ACC112 (cell line): ENCODE measurements around the gene PYROXD2.

Experiments
- H2AFZ ChIP-seq: fragments of 200-600 bp; sonication (generic); one replicate; pipeline ENCODE4 v1.6.0; 2017; ENCODE audit warnings: antibody characterized with exemption, low read length; ENCODE audit not compliant: unreplicated experiment
- H3K27ac ChIP-seq: fragments of 200-600 bp; sonication (generic); 2 replicates; pipeline ENCODE4 v1.5.1; 2014; ENCODE audit warnings: low read depth, mild to moderate bottlenecking, antibody characterized with exemption, low read length, moderate library complexity
- H3K27me3 ChIP-seq: fragments of 200-600 bp; sonication (generic); 2 replicates; pipeline ENCODE4 v1.6.1; 2014; ENCODE audit warnings: mild to moderate bottlenecking, antibody characterized with exemption, low read length, moderate library complexity, mixed read lengths; ENCODE audit not compliant: insufficient read depth
- H3K36me3 ChIP-seq: fragments of 200-600 bp; sonication (generic); 2 replicates; pipeline ENCODE4 v1.6.1; 2016; ENCODE audit warnings: mild to moderate bottlenecking, antibody characterized with exemption, low read length, moderate library complexity, mixed read lengths; ENCODE audit not compliant: insufficient read depth
- H3K4me1 ChIP-seq: fragments of 200-600 bp; sonication (generic); one replicate; pipeline ENCODE4 v1.6.1; 2016; ENCODE audit warnings: low read length, mixed read lengths; ENCODE audit not compliant: insufficient read depth, unreplicated experiment, control insufficient read depth
- H3K4me3 ChIP-seq: fragments of 200-600 bp; sonication (generic); 2 replicates; pipeline ENCODE4 v1.5.1; 2014; ENCODE audit warnings: mild to moderate bottlenecking, low read depth, low read length
- H3K79me2 ChIP-seq: fragments of 200-600 bp; sonication (generic); one replicate; pipeline ENCODE4 v1.6.0; 2016; ENCODE audit warnings: low read length; ENCODE audit not compliant: control insufficient read depth, unreplicated experiment, insufficient read depth

PYROXD2 gene

GRCh38 chr10:98364432-98365102, 50.4 kb downstream of the PYROXD2 start:
- Histone ChIP-seq H3K36me3 (no peaks in the 10 kb centered on the region), H3K27me3 (no peaks in the 10 kb centered on the region), H3K4me3 (no peak overlapping the region), H3K27ac (no peak overlapping the region), H2AFZ (no peak overlapping the region), H3K79me2 (no peaks in the 10 kb centered on the region), H3K4me1 (peaks cover 5% of the 10 kb centered on the region)

GRCh38 chr10:98363220-98363619, 51.8 kb downstream of the PYROXD2 start:
- Histone ChIP-seq H2AFZ (no peak overlapping the region), H3K27ac (no peak overlapping the region), H3K79me2 (no peaks in the 10 kb centered on the region), H3K4me1 (peaks cover 5% of the 10 kb centered on the region), H3K36me3 (no peaks in the 10 kb centered on the region), H3K27me3 (no peaks in the 10 kb centered on the region), H3K4me3 (no peak overlapping the region)

- Histone ChIP-seq H3K4me3 (peak overlapping the region; percentile 48), H3K27ac (peak overlapping the region; percentile 55), H3K36me3 (no peaks in the 10 kb centered on the region), H2AFZ (peak overlapping the region; percentile 80), H3K79me2 (no peaks in the 10 kb centered on the region), H3K4me1 (peaks cover 14% of the 10 kb centered on the region), H3K27me3 (no peaks in the 10 kb centered on the region)
These were observed 53.6 kb downstream of the PYROXD2 start for GRCh38 chr10:98361131-98362025.

GRCh38 chr10:98357194-98357822, 57.7 kb downstream of the PYROXD2 start:
- peaks cover 14% of the 10 kb centered on the region for H3K4me1 ChIP-seq
- no peak overlapping the region for H3K4me3 ChIP-seq
- H3K36me3 ChIP-seq = no peaks in the 10 kb centered on the region
- no peaks in the 10 kb centered on the region for H3K79me2 ChIP-seq
- peaks cover 16% of the 10 kb centered on the region for H3K27me3 ChIP-seq
- no peak overlapping the region for H3K27ac ChIP-seq
- no peak overlapping the region for H2AFZ ChIP-seq

GRCh38 chr10:98354491-98354890, 60.5 kb downstream of the PYROXD2 start:
- H3K4me1 ChIP-seq = peaks cover 14% of the 10 kb centered on the region
- H3K79me2 ChIP-seq = no peaks in the 10 kb centered on the region
- no peak overlapping the region for H3K27ac ChIP-seq
- no peak overlapping the region for H3K4me3 ChIP-seq
- H3K36me3 ChIP-seq = no peaks in the 10 kb centered on the region
- H2AFZ ChIP-seq = no peak overlapping the region
- H3K27me3 ChIP-seq = peaks cover 21% of the 10 kb centered on the region

- peaks cover 21% of the 10 kb centered on the region for H3K27me3 ChIP-seq
- H3K79me2 ChIP-seq = no peaks in the 10 kb centered on the region
- no peak overlapping the region for H3K4me3 ChIP-seq
- H2AFZ ChIP-seq = no peak overlapping the region
- H3K4me1 ChIP-seq = peaks cover 20% of the 10 kb centered on the region
- no peak overlapping the region for H3K27ac ChIP-seq
- H3K36me3 ChIP-seq = no peaks in the 10 kb centered on the region
These were observed 61.8 kb downstream of the PYROXD2 start for GRCh38 chr10:98353170-98353569.

- Histone ChIP-seq H3K27me3 (peaks cover 21% of the 10 kb centered on the region), H3K4me3 (no peak overlapping the region), H3K36me3 (no peaks in the 10 kb centered on the region), H3K4me1 (peaks cover 10% of the 10 kb centered on the region), H2AFZ (no peak overlapping the region), H3K27ac (no peak overlapping the region), H3K79me2 (no peaks in the 10 kb centered on the region)
These were observed 63.1 kb downstream of the PYROXD2 start for GRCh38 chr10:98351831-98352402.

- Histone ChIP-seq H3K4me3 (peak overlapping the region; percentile 20; the same call in 1 of the 2 replicates), H3K36me3 (no peaks in the 10 kb centered on the region), H3K4me1 (peaks cover 18% of the 10 kb centered on the region), H3K79me2 (no peaks in the 10 kb centered on the region), H3K27me3 (peaks cover 21% of the 10 kb centered on the region), H2AFZ (no peak overlapping the region), H3K27ac (peak overlapping the region; percentile 24)
These were observed 65.5 kb downstream of the PYROXD2 start for GRCh38 chr10:98349508-98349922.

- H3K27ac ChIP-seq = no peak overlapping the region
- no peaks in the 10 kb centered on the region for H3K79me2 ChIP-seq
- peaks cover 25% of the 10 kb centered on the region for H3K4me1 ChIP-seq
- H3K27me3 ChIP-seq = 0 out of 2 replicates have a peak, but pooled peaks cover under 1% of the 10 kb centered on the region
- no peak overlapping the region for H2AFZ ChIP-seq
- no peaks in the 10 kb centered on the region for H3K36me3 ChIP-seq
- H3K4me3 ChIP-seq = no peak overlapping the region
These were observed 68.1 kb downstream of the PYROXD2 start for GRCh38 chr10:98346847-98347246.

GRCh38 chr10:98344589-98345038, 70.4 kb downstream of the PYROXD2 start:
- peaks cover 32% of the 10 kb centered on the region for H3K4me1 ChIP-seq
- no peak overlapping the region for H3K4me3 ChIP-seq
- no peak overlapping the region for H2AFZ ChIP-seq
- H3K36me3 ChIP-seq = no peaks in the 10 kb centered on the region
- no peak overlapping the region for H3K27ac ChIP-seq
- no peaks in the 10 kb centered on the region for H3K79me2 ChIP-seq
- H3K27me3 ChIP-seq = no peaks in the 10 kb centered on the region
